ENCODE measurements around the gene MMD2. TPM values are rescaled to one million over a fixed set of nuclear protein-coding genes. Genes with fewer than 3 reads are reported as not detected.

MMD2 gene
- total RNA-seq, 1 donor from 2014 or later: not detected

DNA sequence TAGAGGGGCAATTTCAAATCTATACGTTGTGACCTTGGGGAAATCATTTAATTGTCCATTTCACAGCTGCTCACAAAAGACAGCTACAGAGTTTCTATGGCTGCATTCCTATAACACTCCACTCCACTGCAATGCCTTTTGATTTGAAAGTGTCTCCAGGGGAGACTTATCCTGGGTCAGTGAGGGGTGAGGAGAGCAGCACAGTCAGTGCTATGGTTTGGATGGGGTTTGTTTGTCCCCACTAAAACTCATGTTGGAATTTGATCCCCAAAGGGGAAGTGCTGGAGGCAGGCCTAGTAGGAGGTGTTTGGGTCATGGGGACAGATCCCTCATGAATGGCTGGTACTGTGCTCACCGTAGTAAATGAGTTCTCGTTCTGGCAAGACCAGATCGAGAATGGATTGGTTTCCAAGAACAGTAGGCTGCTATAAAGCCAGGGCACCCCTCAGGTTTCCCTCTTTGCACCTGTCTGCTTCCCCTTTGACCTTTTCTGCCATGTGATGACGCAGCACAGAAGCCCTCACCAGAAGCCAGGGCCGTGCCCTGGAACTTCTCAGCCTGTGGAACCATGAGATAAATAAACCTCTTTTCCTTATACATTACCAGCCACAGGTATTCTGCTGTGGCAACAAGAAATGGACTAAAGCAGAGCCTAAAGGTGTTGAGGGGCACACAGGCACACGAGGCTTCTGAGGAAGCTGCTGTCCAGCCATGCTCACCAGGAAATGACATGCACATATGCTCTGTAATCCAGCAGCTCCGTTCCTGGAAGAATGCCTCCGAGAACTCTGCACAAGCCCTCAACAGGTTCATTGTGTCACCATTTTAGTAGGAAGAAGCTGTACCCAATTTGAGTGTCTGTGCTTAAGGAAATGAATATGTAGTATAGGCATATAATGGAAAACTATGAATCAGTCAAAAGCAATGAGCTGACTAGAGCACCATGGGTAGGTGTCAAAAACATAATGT, 92.2 kb downstream of the MMD2 start:
- Mint-ChIP-seq H3K9me3 (ENCODE audit: unreplicated experiment) (peaks cover 15% of the 10 kb centered on the region), H3K27ac (ENCODE audit: unreplicated experiment) (no peak overlapping the region), H3K27me3 (ENCODE audit: unreplicated experiment) (peaks cover 12% of the 10 kb centered on the region), H3K4me1 (ENCODE audit: unreplicated experiment) (peaks cover 5% of the 10 kb centered on the region), H3K36me3 (ENCODE audit: unreplicated experiment) (no peaks in the 10 kb centered on the region), H3K4me3 (ENCODE audit: unreplicated experiment) (no peak overlapping the region)
- no peak for DNase-seq (ENCODE audit: extremely low spot score, unreplicated experiment)
- TF ChIP-seq, protein P1, sequence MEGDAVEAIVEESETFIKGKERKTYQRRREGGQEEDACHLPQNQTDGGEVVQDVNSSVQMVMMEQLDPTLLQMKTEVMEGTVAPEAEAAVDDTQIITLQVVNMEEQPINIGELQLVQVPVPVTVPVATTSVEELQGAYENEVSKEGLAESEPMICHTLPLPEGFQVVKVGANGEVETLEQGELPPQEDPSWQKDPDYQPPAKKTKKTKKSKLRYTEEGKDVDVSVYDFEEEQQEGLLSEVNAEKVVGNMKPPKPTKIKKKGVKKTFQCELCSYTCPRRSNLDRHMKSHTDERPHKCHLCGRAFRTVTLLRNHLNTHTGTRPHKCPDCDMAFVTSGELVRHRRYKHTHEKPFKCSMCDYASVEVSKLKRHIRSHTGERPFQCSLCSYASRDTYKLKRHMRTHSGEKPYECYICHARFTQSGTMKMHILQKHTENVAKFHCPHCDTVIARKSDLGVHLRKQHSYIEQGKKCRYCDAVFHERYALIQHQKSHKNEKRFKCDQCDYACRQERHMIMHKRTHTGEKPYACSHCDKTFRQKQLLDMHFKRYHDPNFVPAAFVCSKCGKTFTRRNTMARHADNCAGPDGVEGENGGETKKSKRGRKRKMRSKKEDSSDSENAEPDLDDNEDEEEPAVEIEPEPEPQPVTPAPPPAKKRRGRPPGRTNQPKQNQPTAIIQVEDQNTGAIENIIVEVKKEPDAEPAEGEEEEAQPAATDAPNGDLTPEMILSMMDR (IDR thresholded peaks at IDR 0.05): no peak

DNA sequence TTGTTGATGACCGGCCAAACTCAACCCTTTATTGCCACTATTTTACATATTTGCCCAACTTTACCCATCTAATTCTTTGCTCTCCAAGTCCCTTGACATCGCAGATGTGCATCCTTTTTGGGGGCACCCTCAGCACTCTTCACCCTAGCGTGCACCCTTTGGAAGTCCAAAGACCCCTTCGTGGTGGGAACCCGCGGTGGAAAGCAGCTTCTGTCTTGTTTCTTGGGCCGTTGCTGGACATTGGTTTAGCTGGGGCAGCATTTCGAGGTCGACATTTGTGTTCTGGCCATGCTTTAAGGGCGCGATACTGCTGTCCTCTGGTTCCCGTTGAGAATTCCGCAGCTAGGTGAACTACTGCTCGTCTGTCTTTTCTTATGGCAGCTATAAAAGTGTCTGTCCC, 96.8 kb downstream of the MMD2 start:
- Mint-ChIP-seq H3K27ac (ENCODE audit: unreplicated experiment) (no peak overlapping the region), H3K36me3 (ENCODE audit: unreplicated experiment) (no peaks in the 10 kb centered on the region), H3K9me3 (ENCODE audit: unreplicated experiment) (peaks cover 19% of the 10 kb centered on the region), H3K4me3 (ENCODE audit: unreplicated experiment) (no peak overlapping the region), H3K4me1 (ENCODE audit: unreplicated experiment) (no peaks in the 10 kb centered on the region), H3K27me3 (ENCODE audit: unreplicated experiment) (peaks cover 23% of the 10 kb centered on the region)
- TF ChIP-seq, protein P1 (IDR thresholded peaks at IDR 0.05): no peak
- no peak for DNase-seq (ENCODE audit: extremely low spot score, unreplicated experiment)

DNA sequence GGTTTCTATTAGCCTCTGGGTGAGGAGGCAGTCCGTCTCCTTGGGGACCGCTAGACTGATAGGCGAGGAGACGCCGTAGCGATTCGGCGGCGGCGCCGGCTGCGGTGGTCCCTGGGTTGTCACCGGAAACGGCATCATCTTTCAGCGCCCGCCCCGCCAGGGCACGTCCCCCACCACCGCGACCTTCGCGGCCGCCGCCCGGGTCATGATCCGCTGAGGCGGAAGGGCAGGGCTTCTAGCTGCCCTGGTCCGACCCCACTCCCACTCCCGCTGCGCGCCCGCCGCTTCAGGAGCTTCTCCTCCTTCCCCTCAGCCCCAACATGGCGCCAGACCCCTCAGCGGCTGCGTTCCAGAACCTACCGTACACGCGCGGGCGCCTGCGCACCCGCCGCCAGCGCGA, 97.3 kb downstream of the MMD2 start, which contains the start of gene PAPOLB:
TSS of gene PAPOLB (minus strand) at position 358 of the 400 bp plus-strand sequence. CDS start at position 138, 220 bp downstream.
- no peak for DNase-seq (ENCODE audit: extremely low spot score, unreplicated experiment)
- Mint-ChIP-seq H3K4me1 (ENCODE audit: unreplicated experiment) (no peaks in the 10 kb centered on the region), H3K36me3 (ENCODE audit: unreplicated experiment) (no peaks in the 10 kb centered on the region), H3K27me3 (ENCODE audit: unreplicated experiment) (peaks cover 26% of the 10 kb centered on the region), H3K27ac (ENCODE audit: unreplicated experiment) (no peak within 1 kb of the TSS), H3K4me3 (ENCODE audit: unreplicated experiment) (no peak within 1 kb of the TSS), H3K9me3 (ENCODE audit: unreplicated experiment) (peaks cover 20% of the 10 kb centered on the region)
- TF ChIP-seq, protein P1 (IDR thresholded peaks at IDR 0.05): no peak

DNA sequence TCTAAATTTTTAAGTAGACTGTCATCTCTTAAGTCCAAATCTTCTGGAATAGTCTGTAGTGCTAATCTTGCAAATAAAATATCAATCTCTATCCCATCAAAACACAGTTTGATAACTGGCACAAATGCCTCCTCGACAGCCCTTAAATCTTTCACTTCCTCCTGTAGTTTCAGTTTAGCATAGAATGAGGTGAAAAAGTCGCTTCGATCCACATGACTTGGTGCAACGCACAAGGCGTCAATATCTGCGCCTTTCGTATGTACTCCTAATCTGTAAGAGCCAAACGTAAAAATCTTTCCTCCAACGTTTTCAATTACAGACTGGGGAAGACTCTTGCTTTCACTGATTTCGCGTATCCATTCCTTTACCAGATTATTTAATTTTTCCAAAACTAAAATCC, 97.8 kb downstream of the MMD2 start:
- TF ChIP-seq, protein P1 (IDR thresholded peaks at IDR 0.05): no peak
- Mint-ChIP-seq H3K27me3 (ENCODE audit: unreplicated experiment) (peaks cover 26% of the 10 kb centered on the region), H3K4me1 (ENCODE audit: unreplicated experiment) (no peaks in the 10 kb centered on the region), H3K4me3 (ENCODE audit: unreplicated experiment) (no peak overlapping the region), H3K36me3 (ENCODE audit: unreplicated experiment) (no peaks in the 10 kb centered on the region), H3K27ac (ENCODE audit: unreplicated experiment) (no peak overlapping the region), H3K9me3 (ENCODE audit: unreplicated experiment) (peaks cover 20% of the 10 kb centered on the region)
- DNase-seq (ENCODE audit: extremely low spot score, unreplicated experiment): no peak

DNA sequence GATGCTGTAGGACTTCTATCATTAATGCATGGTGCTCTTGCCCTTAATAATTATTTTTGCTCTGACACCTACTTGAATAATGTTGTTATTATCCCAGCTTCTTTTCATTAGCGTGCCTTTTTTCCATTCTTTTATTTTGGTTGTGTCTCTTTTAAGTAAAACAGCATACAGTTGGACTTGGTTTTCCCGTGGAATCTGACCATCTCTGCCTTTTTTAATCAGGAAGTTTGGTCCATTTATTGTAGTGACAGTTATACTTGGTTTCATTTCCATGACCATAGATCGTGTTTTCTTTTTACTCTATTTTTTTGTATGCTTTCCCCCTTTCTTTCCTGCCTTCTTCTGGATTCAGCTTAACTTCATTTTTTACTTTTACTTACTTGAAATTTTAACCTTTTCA, 101.8 kb downstream of the MMD2 start:
- Mint-ChIP-seq H3K9me3 (ENCODE audit: unreplicated experiment) (peaks cover 6% of the 10 kb centered on the region), H3K4me1 (ENCODE audit: unreplicated experiment) (no peaks in the 10 kb centered on the region), H3K27me3 (ENCODE audit: unreplicated experiment) (peaks cover 14% of the 10 kb centered on the region), H3K4me3 (ENCODE audit: unreplicated experiment) (no peak overlapping the region), H3K27ac (ENCODE audit: unreplicated experiment) (no peak overlapping the region), H3K36me3 (ENCODE audit: unreplicated experiment) (no peaks in the 10 kb centered on the region)
- TF ChIP-seq, protein P1 (IDR thresholded peaks at IDR 0.05): no peak
- no peak for DNase-seq (ENCODE audit: extremely low spot score, unreplicated experiment)
